Body of pancreas (tissue), 4 donors: Measurements from ENCODE around the gene ZNF530. TPM values are rescaled to one million over a fixed set of nuclear protein-coding genes. Genes with fewer than 3 reads are reported as not detected.

Source experiments
- ATAC-seq: fragments of 150-250 bp; one replicate; pipeline ENCODE4 v1.9.1; 2016
- DNase-seq, 4 donors: peaks; one replicate each; pipeline ENCODE4 v3.0.0-alpha.2; 2019
- H3K27ac ChIP-seq, 4 donors: fragments of 200-600 bp; sonication (generic); 1 replicate in 3 of 4; 2 replicates in 1 of 4; pipeline versions ENCODE4 v1.5.1 to v1.6.1; 2016 to 2019; ENCODE audit warnings: mild to moderate bottlenecking in 1 of 4, mixed read lengths in 1 of 4, moderate library complexity in 1 of 4
- H3K27me3 ChIP-seq, 2 donors: fragments of 200-600 bp; sonication (generic); one replicate each; pipeline ENCODE4 v1.6.0; 2016; ENCODE audit warnings: mild to moderate bottlenecking in 1 of 2
- H3K36me3 ChIP-seq, 2 donors: fragments of 200-600 bp; sonication (generic); replicated peaks in 1 of 2; 2 replicates each; pipeline ENCODE4 v1.5.1; 2016; ENCODE audit warnings: low read depth in 2 of 2; ENCODE audit not compliant: insufficient read depth in 1 of 2
- H3K4me1 ChIP-seq: fragments of 200-600 bp; sonication (generic); one replicate; pipeline ENCODE4 v1.6.0; 2016
- H3K4me3 ChIP-seq, 2 donors: fragments of 200-600 bp; sonication (generic); 1 replicate in 1 of 2; 2 replicates in 1 of 2; pipeline ENCODE4 v1.5.1; 2016 to 2019
- H3K9me3 ChIP-seq, 3 donors: fragments of 200-600 bp; sonication (generic); 1 replicate in 2 of 3; 2 replicates in 1 of 3; pipeline ENCODE4 v1.5.1; 2016
- POLR2A ChIP-seq, 3 donors: fragments of 450-650 bp; IDR thresholded peaks; one replicate each; pipeline ENCODE4 v1.6.1; 2016; ENCODE audit warnings: antibody characterized with exemption in 3 of 3, mild to moderate bottlenecking in 2 of 3
- WGBS, 2 donors: methylation state at CpG; one replicate each; pipeline ENCODE4 v1.1.5; 2017; 5-methylcytosine and 5-hydroxymethylcytosine counted together
- intact Hi-C: fragments of 100-400 bp; cut with DNase I; formaldehyde crosslinking; loops from one replicate; pipeline ENCODE4 v1.15.1; 2023
- total RNA-seq, 2 donors: library from RNA; depleted of rRNA; stranded (reverse); fragments of >200 nt; gene quantifications; one replicate each; pipeline ENCODE4 v1.1.0, GENCODE V29; 2016
- TF ChIP-seq, protein P1 (sequence below), 7 experiments: fragments of 450-650 bp in 4 of 7; fragments of 200-600 bp in 3 of 7; sonication (generic) in 3 of 7; IDR thresholded peaks; one replicate each; pipeline ENCODE4 v1.5.1; 2016 to 2019; ENCODE audit warnings: antibody characterized with exemption in 7 of 7

The ZNF530 gene
- total RNA-seq, 2 donors from 2014 or later = 0.78 to 2.6 TPM

DNA sequence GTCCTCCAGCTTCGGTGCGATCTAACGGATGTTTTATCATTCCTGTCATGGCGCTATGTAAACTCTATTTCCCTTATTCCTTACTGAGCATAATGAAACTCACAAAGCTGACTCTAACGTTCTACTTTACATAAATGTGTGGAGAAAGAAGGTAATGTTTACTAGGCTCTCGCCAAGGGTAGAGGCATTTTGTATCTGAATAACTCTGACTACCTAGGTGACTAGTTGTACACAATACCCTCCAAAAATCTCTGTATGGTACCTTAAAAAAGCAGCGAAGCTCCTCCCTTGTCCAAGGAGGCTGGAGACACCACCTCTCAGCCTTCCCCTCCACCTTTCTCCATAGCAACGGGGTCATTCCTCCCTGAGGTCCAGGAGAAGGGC is 316 bp upstream of the ZNF530 start:
- ATAC-seq (no peak), DNase-seq (no peak)
- Histone ChIP-seq H3K36me3 (no peaks in the 10 kb centered on the region), H3K4me1 (peaks cover 12% of the 10 kb centered on the region), H3K27ac (no peak overlapping the region), H3K27me3 (no peaks in the 10 kb centered on the region), H3K9me3 (peaks cover 0 to 13% (median 0%) of the 10 kb centered on the region in 3 donors), H3K4me3 (peak overlapping the region; percentile 58 to 60)
- intact Hi-C loops = no loop called here
- TF ChIP-seq, protein P1, sequence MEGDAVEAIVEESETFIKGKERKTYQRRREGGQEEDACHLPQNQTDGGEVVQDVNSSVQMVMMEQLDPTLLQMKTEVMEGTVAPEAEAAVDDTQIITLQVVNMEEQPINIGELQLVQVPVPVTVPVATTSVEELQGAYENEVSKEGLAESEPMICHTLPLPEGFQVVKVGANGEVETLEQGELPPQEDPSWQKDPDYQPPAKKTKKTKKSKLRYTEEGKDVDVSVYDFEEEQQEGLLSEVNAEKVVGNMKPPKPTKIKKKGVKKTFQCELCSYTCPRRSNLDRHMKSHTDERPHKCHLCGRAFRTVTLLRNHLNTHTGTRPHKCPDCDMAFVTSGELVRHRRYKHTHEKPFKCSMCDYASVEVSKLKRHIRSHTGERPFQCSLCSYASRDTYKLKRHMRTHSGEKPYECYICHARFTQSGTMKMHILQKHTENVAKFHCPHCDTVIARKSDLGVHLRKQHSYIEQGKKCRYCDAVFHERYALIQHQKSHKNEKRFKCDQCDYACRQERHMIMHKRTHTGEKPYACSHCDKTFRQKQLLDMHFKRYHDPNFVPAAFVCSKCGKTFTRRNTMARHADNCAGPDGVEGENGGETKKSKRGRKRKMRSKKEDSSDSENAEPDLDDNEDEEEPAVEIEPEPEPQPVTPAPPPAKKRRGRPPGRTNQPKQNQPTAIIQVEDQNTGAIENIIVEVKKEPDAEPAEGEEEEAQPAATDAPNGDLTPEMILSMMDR (IDR thresholded peaks at IDR 0.05) = no peak
- TF ChIP-seq POLR2A (IDR thresholded peaks at IDR 0.05) = no peak
- 45 to 48% methylated on average over 8 of the region's 8 CpGs for WGBS, 2 donors

- Histone ChIP-seq H3K4me1 (no peaks in the 10 kb centered on the region), H3K9me3 (peaks cover 0 to 11% (median 0%) of the 10 kb centered on the region in 3 donors), H3K27me3 (no peaks in the 10 kb centered on the region), H3K36me3 (no peaks in the 10 kb centered on the region), H3K4me3 (no peak overlapping the region), H3K27ac (no peak overlapping the region)
- TF ChIP-seq, protein P1 (IDR thresholded peaks at IDR 0.05) = no peak
- no peak for TF ChIP-seq POLR2A (IDR thresholded peaks at IDR 0.05)
- 94 to 96% methylated on average over 5 of the region's 5 CpGs for WGBS, 2 donors
- ATAC-seq = no peak
- no peak for DNase-seq
- intact Hi-C loops = no loop called here
These were observed 7.2 kb downstream of the ZNF530 start for GRCh38 chr19:57606931-57607330.

- TF ChIP-seq POLR2A (IDR thresholded peaks at IDR 0.05) = no peak
- TF ChIP-seq, protein P1 (IDR thresholded peaks at IDR 0.05) = no peak
- no peak for DNase-seq
- H3K4me1 ChIP-seq = peaks cover 12% of the 10 kb centered on the region
- H3K9me3 ChIP-seq = peaks cover 0 to 14% (median 0%) of the 10 kb centered on the region in 3 donors
- peaks cover 0 to 1% of the 10 kb centered on the region in 2 donors for H3K36me3 ChIP-seq
- no peak overlapping the region for H3K27ac ChIP-seq
- intact Hi-C loops = no loop called here
- no peaks in the 10 kb centered on the region for H3K27me3 ChIP-seq
- ATAC-seq = no peak
- WGBS, 2 donors = 68 to 72% methylated on average over 4 of the region's 4 CpGs
- H3K4me3 ChIP-seq = no peak overlapping the region
These were observed 11.4 kb downstream of the ZNF530 start for GRCh38 chr19:57611113-57611512.

GRCh38 chr19:57613941-57614743 is 14.5 kb downstream of the ZNF530 start, which contains the start of gene ZNF134:
Gene ZNF134, plus strand, starts transcription at chr19:57614242. Its CDS starts 5,227 bp downstream, at chr19:57619469.
- H3K27me3 ChIP-seq = no peaks in the 10 kb centered on the region
- DNase-seq = peak; percentile 88 to 93 (median 91)
- peak within 1 kb of the TSS; percentile 85 to 100 for H3K4me3 ChIP-seq
- ATAC-seq = peak; percentile 94
- peaks cover 0 to 44% (median 0%) of the 10 kb centered on the region in 3 donors for H3K9me3 ChIP-seq
- H3K4me1 ChIP-seq = peaks cover 12% of the 10 kb centered on the region
- H3K36me3 ChIP-seq = peaks cover 2 to 12% of the 10 kb centered on the region in 2 donors
- WGBS, 2 donors = 2 to 4% methylated on average over 32 to 63 of the region's 64 CpGs
- H3K27ac ChIP-seq = peak within 1 kb of the TSS in 3 of 4 donors; percentile 34 to 63 (median 42)
- intact Hi-C loops = no loop called here
- peak in 2 of 3 donors; percentile 31 to 34 for TF ChIP-seq POLR2A (IDR thresholded peaks at IDR 0.05)
- TF ChIP-seq, protein P1 (IDR thresholded peaks at IDR 0.05) = peak in 2 of 7 experiments; percentile 15 to 46
